NCI-H146 treated with DMSO at 0.1 percent for 48 hours (cell line): Measurements from ENCODE around the gene SYNDIG1.
"Not testable (repeated sequence)": the region's sequence is repeated elsewhere in the genome, so short reads cannot be mapped to it uniquely, and the experiment has no call there.

ENCODE experiments used
- DNase-seq: peaks from one replicate; lab custom pipeline; 2025; ENCODE audit not compliant: unreplicated experiment; lab: John Stamatoyannopoulos, UW

SYNDIG1 gene

GRCh38 chr20:24492031-24492607 lies 22.7 kb downstream of the SYNDIG1 start:
- DNase-seq, result no peak

DNA sequence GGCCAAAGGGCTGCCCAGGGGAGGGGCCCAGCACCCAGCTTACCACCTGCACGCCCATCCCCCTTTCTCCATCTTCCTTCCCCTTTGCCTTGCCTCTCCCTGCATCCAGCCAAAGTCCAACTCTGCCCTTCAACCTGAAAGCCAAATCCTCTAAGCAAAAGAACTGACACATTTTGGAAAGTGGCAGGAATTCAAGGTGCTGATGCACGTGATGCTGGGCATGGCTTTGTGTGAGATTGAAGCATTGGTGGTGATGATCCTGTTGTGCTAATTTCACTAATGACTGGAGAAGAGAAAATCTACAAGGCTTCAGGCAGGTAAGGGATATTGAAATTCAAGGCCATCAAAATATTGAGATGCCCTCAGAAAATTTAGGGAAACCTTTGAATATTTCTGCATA lies 23.3 kb downstream of the SYNDIG1 start:
- no peak for DNase-seq

- DNase-seq, result no peak
Measured at GRCh38 chr20:24493181-24493580, 23.8 kb downstream of the SYNDIG1 start.

- no peak for DNase-seq
Measured at GRCh38 chr20:24493661-24494459, 24.4 kb downstream of the SYNDIG1 start.

DNA sequence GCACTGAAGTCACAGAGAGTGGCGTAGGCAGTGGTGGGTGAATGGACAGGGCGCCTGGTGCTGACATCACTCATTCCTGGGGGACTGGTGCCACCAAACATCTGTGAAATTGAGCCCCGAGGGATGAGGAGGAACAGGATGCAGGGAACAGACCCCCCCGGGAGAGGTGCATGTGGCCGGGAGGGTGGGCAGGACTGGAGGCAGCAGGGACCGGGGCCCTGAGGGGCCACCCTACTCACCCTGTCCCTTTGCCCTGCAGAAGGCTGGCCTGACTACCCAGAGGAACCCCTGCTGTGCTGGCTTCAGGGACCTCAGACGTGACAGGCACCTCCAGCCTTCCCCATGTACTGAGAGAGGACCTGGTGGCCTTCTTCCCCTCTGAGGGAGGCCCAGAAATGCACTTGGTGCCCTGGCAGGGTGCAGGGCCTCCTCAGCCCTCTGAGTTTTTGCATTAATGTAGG lies 25.1 kb downstream of the SYNDIG1 start:
- DNase-seq, result no peak

- no peak for DNase-seq
Measured at GRCh38 chr20:24495266-24495665, 25.8 kb downstream of the SYNDIG1 start.

DNA sequence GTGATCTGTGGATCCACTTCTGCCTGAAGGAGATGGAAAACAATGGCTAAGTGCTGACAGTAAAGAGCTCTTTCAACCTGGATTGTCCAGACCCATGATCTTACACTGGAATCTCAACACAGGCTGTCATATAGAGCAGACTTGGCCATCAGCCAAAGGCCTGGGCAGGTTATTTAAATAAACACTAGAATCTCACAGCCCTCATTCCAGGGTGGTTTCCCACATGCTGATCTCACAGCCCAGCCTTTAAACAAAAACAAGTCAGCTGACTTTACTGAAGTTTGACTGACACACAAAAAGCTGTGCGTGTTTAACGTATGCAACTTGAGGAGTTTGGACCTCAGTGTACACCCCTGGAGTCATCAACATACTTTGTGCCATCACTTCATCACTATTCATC lies 28.4 kb downstream of the SYNDIG1 start:
- no peak for DNase-seq

GRCh38 chr20:24498641-24499040 lies 29.2 kb downstream of the SYNDIG1 start:
- DNase-seq, result no peak

DNA sequence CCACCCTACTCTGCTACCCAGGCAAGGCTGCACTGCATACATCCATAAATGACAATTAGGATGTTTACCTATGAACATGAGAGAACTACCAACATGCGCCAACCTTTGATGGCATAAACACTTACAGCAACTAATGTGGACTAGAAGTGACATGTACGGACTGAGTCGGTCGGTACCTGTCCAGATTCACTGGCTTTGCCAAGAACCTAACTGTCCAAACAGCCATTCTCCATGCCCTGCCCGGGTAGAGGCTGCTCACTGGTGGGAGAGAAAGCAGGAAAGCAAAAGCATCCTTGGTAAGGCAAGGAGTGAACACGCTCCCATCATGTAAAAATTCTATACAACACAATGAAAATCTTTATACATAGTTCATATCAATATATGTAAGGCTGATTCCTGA lies 30.0 kb downstream of the SYNDIG1 start:
- DNase-seq, result no peak

DNA sequence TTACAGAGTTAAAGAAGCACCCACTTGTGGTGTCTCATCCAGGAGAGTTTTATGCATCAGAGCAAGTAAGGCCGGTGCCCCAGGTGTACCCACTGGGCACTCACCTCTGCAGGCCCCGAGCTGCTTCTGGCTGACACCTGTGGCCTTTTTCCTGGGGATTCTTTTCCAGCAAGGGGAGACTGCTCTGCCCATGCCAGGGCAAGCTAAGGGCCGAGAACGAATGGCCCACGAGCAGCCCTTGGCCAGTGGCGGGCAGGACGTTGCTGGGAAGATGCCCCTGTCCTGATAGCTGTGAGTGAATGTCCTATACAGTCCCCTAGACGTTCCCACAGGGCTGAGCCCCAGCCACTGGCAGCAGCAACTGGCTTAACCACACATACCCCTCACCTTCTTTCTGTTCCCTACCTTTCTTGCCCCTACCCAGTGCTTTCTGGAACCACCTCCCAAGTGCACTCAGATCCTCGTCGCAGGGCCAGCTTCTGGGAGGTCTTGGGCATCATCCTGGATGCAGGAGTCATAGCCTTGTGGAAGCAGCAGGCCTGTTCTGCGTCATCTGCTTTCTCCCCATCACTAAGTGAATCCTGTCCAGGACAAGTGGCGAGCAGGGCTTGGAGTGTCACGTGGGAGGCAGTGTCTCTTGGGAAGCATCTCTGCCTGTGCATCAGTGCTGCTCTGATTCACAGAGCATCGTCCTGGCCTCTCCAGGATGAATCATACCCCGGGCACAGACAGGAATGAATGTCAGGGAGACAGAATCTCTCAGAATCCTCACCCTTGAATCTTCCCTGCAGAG lies 32.5 kb downstream of the SYNDIG1 start:
- no peak for DNase-seq

- no peak for DNase-seq
Measured at GRCh38 chr20:24502661-24503060, 33.2 kb downstream of the SYNDIG1 start.

DNA sequence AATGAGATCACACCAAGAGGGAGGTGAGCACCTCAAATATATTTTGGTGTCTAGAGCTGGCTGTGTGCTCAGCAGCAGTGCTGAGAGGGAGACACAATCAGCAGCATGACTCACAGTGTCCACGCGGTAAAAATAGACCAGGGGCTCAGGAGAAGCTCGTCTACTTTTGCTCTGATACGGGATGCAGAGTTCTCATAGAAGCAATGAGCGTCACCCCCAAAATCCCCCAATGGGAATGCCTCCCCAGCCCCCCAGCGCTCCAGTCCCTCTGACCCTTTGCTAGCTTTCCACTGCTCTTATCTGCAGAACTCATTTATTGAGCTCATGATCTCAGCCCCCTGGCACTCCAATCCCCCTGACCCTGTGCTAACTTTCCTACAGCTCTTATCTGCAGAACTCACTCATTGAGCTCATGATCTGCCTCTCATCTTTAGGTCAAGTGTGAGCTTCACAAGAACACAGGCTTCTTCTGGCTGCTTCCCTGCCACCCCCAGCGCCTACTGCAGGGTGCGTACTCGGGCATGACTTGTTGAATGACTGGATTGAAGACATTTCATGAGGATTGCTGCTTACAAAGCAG lies 34.0 kb downstream of the SYNDIG1 start:
- no peak for DNase-seq

- DNase-seq, result no peak
Measured at GRCh38 chr20:24504331-24505285, 35.2 kb downstream of the SYNDIG1 start.

GRCh38 chr20:24506146-24506545 lies 36.7 kb downstream of the SYNDIG1 start:
- DNase-seq, result no peak

GRCh38 chr20:24506696-24507095 lies 37.3 kb downstream of the SYNDIG1 start:
- no peak for DNase-seq

- no peak for DNase-seq
Measured at GRCh38 chr20:24507182-24507853, 37.9 kb downstream of the SYNDIG1 start.

DNA sequence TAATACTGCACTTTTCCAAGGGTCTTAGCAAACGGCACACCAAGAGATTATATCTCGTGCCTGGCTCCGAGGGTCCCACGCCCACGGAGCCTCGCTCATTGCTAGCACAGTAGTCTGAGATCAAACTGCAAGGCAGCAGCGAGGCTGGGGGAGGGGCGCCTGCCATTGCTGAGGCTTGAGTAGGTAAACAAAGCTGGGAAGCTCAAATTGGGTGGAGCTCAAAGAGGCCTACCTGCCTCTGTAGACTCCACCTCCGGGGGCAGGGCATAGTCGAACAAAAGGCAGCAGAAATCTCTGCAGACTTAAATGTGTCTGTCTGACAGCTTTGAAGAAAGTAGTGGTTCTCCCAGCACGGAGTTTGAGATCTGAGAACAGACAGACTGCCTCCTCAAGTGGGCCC lies 43.0 kb downstream of the SYNDIG1 start:
- DNase-seq, result not testable (repeated sequence)

DNA sequence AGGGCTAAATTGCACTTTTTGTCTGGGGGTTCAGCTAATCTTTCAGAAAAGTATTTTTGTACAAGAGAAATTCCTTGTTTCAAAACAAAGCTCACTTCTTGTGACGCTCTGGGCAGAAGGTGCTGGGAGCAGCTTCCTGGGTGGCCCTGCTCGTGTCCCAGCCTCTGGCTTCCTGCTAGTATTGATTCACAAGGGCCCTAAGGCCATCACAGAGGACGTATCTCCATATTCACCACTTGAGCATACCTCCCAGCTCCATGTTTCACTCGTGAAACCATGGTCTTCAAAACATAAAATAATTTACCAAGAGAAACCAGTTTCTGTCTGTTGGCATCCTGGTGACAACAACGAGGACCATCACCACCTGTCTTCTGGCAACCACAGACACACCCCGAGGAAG lies 49.1 kb downstream of the SYNDIG1 start:
- no peak for DNase-seq

DNA sequence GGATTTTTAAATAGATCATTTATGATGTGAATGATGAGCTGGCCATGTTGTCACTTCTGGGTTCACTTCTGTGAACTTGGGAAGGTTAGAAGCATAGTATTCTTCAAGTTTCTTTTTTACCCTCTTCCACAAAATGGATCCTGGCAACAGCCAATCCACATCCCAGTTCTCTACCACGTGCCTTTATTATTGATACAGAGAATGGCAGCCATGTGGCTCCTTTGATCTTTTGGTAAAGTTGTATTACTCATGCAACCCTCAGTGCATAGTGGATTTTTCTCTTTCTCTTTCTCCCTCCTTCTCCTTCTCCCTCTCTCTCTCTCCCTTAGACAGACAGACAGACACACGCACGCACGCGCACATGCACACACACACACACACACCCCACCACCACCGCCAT lies 50.0 kb downstream of the SYNDIG1 start:
- DNase-seq, result no peak

GRCh38 chr20:24521032-24521431 lies 51.6 kb downstream of the SYNDIG1 start:
- no peak for DNase-seq
